Right renal cortex interstitium (tissue), 3 donors: ENCODE measurements around the gene UST. TPM values are rescaled to one million over a fixed set of nuclear protein-coding genes. Genes with fewer than 3 reads are reported as not detected.
A peak's percentile ranks its signal among the peaks of the same experiment; 100 is the strongest.

Experiments used
- DNase-seq, 3 donors: peaks; one replicate each; pipeline ENCODE4 v3.0.0-alpha.2; 2013; ENCODE audit warnings: low read depth in 3 of 3, low spot score in 2 of 3
- polyA plus RNA-seq, 3 donors: library from polyadenylated mRNA; unstranded; fragments of 120-200 nt; gene quantifications; one replicate each; pipeline ENCODE4 v1.2.1, GENCODE V29; 2013; ENCODE audit not compliant: insufficient read length in 3 of 3

The UST gene
- 10 to 100 TPM; 11.0 to 11.7 (median 11.1) TPM for polyA plus RNA-seq

GRCh38 chr6:148746363-148747144 lies at the start of gene UST:
TSS of gene UST (plus strand) at chr6:148747030. CDS start at chr6:148747431, 401 bp downstream.
- peak; percentile 77 to 84 (median 78) for DNase-seq

- DNase-seq, result no peak
These were observed 48.9 kb upstream of the UST start for GRCh38 chr6:148697895-148698440.

GRCh38 chr6:148698671-148699180 lies 48.1 kb upstream of the UST start:
- no peak for DNase-seq

GRCh38 chr6:148700047-148700715 lies 46.6 kb upstream of the UST start:
- no peak for DNase-seq

GRCh38 chr6:148700741-148701311 lies 46.0 kb upstream of the UST start:
- no peak for DNase-seq

GRCh38 chr6:148701375-148701774 lies 45.5 kb upstream of the UST start:
- no peak for DNase-seq

GRCh38 chr6:148703900-148704299 lies 42.9 kb upstream of the UST start:
- no peak for DNase-seq

- no peak for DNase-seq
These were observed 42.2 kb upstream of the UST start for GRCh38 chr6:148704400-148705246.

- DNase-seq, result no peak
These were observed 38.1 kb upstream of the UST start for GRCh38 chr6:148708707-148709106.

GRCh38 chr6:148709577-148709976 lies 37.3 kb upstream of the UST start:
- DNase-seq, result no peak

GRCh38 chr6:148711833-148712654 lies 34.8 kb upstream of the UST start:
- no peak for DNase-seq

- DNase-seq, result no peak
These were observed 33.6 kb upstream of the UST start for GRCh38 chr6:148713033-148713738.

GRCh38 chr6:148713921-148714320 lies 32.9 kb upstream of the UST start:
- no peak for DNase-seq

GRCh38 chr6:148716811-148717210 lies 30.0 kb upstream of the UST start:
- no peak for DNase-seq

GRCh38 chr6:148720406-148720805 lies 26.4 kb upstream of the UST start:
- DNase-seq, result peak in 1 of 3 donors; percentile 9

GRCh38 chr6:148720897-148721296 lies 25.9 kb upstream of the UST start:
- no peak for DNase-seq

- DNase-seq, result no peak
These were observed 23.3 kb upstream of the UST start for GRCh38 chr6:148723484-148723883.

GRCh38 chr6:148724428-148724827 lies 22.4 kb upstream of the UST start:
- DNase-seq, result no peak

GRCh38 chr6:148727104-148727503 lies 19.7 kb upstream of the UST start:
- DNase-seq, result no peak
